Activated CD8-positive, alpha-beta memory T cell treated with anti-CD3 and anti-CD28 coated beads for 36 hours (primary cell): ENCODE data around the gene RNF150. TPM values are rescaled to one million over a fixed set of nuclear protein-coding genes. Genes with fewer than 3 reads are reported as not detected.
"Not testable (repeated sequence)": the region's sequence is repeated elsewhere in the genome, so short reads cannot be mapped to it uniquely, and the experiment has no call there.

Source experiments
- CTCF ChIA-PET: fragments of 350-600 bp; sonication (Branson Sonifier 250); formaldehyde crosslinking; loops from one replicate; lab custom pipeline; 2021; ENCODE audit warnings: antibody characterized with exemption; lab: Charles Lee
- POLR2A ChIA-PET: fragments of 350-600 bp; sonication (Branson Sonifier 250); formaldehyde crosslinking; loops from one replicate; lab custom pipeline; 2021; ENCODE audit warnings: antibody characterized with exemption; lab: Charles Lee
- total RNA-seq, 2 experiments: library from RNA; stranded (reverse); gene quantifications; one replicate each; pipeline ENCODE4 v1.2.3, GENCODE V29; 2021

Gene RNF150
- total RNA-seq: under 1 TPM in 1 of 2 experiments, not detected in 1; 0.04 TPM

- POLR2A ChIA-PET: no interaction called here
- CTCF ChIA-PET: no interaction called here
These were observed at the start of gene RNF150 for GRCh38 chr4:141133146-141133998. Gene RNF150, minus strand, starts transcription at chr4:141133469.

- ChIA-PET POLR2A (no interaction called here), CTCF (no interaction called here)
These were observed 47.9 kb upstream of the RNF150 start for GRCh38 chr4:141180991-141181761.

DNA sequence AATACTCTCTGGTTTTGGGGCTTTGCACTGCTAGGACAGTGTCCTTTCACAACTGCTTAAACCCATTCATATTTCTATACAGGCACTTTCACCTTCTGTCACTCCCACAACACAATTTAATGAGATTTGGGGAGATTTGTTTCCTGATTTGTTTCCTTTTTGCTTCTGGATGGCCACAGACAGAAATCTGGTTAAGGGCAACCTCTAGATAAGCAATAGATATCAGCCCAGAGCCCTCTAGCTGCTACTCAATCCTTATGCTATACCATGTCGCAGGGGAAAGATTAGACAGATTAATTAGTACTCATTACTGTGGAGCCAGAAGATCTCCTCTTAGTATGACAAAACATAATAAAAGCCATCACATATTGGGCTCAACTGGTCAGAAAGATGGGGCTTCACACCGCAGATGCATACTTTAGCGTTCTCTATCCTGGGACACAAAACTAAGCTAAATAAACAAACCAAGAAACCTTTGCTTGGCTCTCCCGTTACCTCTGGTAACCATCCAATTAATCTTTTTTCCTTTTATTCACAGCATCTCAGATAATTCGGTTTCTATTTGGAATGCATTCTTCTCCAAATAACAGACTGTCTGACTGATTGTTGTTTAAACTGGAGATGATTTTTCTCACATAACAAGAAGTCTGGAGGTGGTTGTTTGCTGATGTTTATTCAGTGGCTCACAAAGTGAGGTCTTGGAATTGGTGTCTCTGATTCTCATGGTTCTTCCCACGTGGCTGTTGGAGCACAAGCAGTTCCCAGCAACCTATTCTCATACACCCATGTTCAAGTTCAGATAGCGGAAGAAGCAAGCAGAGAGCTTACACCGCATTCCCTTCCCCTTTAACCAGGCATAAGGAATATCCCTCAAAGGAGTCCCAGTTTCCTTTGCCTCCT is 46.5 kb upstream of the RNF150 start:
- ChIA-PET POLR2A (no interaction called here), CTCF (interaction anchor here (0.7 kb wide), 1 partner anchor 8 kb away, joined by 3 read pairs; no protein-coding TSS in a partner anchor)

DNA sequence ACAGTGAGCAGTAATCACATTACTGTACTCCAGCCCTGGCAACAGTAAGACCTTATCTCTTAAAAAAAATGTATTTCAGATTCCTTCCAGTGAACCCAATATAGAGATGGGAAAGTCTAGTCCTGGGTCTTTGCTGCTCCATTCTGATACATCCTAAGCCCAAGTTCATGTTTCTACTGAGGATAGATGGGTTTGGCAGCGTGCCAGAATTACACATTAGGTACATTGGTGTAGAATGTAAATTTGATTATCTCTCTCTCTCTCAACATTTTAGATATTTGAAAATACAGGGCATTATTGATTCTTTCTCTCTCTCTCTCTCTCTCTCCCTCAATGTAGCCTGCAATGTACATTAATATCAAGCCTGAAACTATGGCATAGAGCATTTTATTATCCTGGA is 43.9 kb upstream of the RNF150 start:
- ChIA-PET CTCF (no interaction called here), POLR2A (no interaction called here)

- CTCF ChIA-PET: no interaction called here
- POLR2A ChIA-PET: no interaction called here
These were observed 41.2 kb upstream of the RNF150 start for GRCh38 chr4:141174457-141174856.

- ChIA-PET CTCF (no interaction called here), POLR2A (no interaction called here)
These were observed 37.4 kb upstream of the RNF150 start for GRCh38 chr4:141170671-141171070.

- POLR2A ChIA-PET: no interaction called here
These were observed 36.1 kb upstream of the RNF150 start for GRCh38 chr4:141169391-141169790.

DNA sequence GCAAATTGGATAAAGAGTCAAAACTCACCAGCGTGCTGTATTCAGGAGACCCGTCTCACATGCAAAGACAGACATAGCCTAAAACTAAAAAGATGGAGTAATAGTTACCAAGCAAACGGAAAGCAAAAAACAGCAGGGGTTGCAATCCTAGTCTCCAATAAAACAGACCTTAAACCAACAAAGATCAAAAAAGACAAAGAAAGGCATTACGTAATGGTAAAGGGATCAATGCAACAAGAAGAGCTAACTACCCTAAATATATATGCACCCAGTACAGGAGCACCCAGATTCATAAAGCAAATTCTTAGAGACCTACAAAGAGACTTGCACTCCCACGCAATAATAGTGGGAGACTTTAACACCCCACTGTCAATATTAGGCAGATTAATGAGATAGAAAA is 31.7 kb upstream of the RNF150 start:
- POLR2A ChIA-PET, CTCF ChIA-PET: not testable (repeated sequence)

More at GRCh38 chr4:141169391-141169790, 36.1 kb upstream of the RNF150 start:
- CTCF ChIA-PET: no interaction called here

GRCh38 chr4:141159027-141159426 is 25.8 kb upstream of the RNF150 start:
- ChIA-PET CTCF (no interaction called here), POLR2A (no interaction called here)

DNA sequence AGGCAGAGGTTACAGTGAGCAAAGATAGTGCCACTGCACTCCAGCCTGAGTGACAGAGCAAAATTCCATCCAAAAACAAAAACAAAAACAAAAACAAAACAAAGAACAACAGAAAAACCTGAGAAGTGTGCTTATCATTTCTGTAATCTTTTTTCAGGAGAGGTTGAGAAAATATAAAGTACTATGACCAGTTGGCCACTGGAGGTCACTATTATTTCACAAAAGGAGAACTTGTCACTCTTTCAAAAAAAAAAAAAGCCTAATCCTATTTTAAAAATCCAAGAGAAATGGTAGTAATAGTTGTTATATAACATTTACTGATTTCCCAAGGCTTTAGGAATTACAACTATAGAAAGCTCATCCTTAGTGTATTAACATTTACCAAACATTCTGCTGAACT is 24.9 kb upstream of the RNF150 start:
- CTCF ChIA-PET: interaction anchor here (1.0 kb wide), 1 partner anchor 15 kb away, joined by 3 read pairs; no protein-coding TSS in a partner anchor
- POLR2A ChIA-PET: no interaction called here

GRCh38 chr4:141155586-141155985 is 22.3 kb upstream of the RNF150 start:
- ChIA-PET CTCF (no interaction called here), POLR2A (no interaction called here)

GRCh38 chr4:141154725-141155124 is 21.5 kb upstream of the RNF150 start:
- ChIA-PET CTCF (no interaction called here), POLR2A (no interaction called here)

GRCh38 chr4:141153751-141154510 is 20.7 kb upstream of the RNF150 start:
- CTCF ChIA-PET: no interaction called here
- POLR2A ChIA-PET: no interaction called here

- ChIA-PET POLR2A (no interaction called here), CTCF (no interaction called here)
These were observed 10.9 kb upstream of the RNF150 start for GRCh38 chr4:141144207-141144606.

- CTCF ChIA-PET: interaction anchor here (0.9 kb wide), 1 partner anchor 15 kb away, joined by 3 read pairs; no protein-coding TSS in a partner anchor
- POLR2A ChIA-PET: no interaction called here
These were observed 9.2 kb upstream of the RNF150 start for GRCh38 chr4:141142423-141142822.

DNA sequence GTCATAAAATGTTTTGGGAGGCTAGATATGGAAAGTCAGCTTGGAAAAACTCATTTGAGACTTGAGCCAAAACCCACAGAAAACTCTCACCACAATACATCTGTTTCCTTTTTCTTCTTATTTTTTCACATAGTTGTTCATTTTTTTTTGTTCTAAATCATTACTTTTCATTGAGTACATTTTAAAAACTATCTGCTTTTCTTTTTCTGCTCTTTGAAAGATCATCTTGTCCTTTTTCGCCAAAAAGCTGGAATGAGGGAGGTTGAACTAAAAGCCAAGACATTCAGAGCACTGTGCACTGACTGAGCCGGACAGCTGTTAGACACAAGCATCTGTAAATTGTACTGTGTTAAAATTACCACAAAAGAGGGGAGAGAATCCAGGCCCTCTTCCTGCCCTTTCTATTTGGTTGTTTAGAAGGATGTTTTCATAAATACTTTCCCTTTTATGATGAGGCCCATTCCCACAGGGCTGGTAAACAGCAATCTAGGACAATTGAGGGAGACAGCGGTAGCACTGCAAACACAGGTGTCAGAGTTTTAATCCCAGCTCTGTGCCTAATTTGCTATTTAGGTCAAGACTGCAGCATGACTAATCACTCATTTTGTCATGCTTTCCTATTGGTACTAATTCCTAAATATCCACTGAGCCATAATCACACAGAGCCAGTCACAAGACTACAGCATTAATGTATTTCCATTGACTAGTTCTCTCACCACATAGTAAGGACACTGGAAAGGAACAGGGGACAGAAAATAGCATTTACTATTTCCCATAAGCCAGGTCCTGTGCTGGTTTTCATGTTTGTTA is 7.3 kb upstream of the RNF150 start:
- POLR2A ChIA-PET: no interaction called here
- CTCF ChIA-PET: no interaction called here

DNA sequence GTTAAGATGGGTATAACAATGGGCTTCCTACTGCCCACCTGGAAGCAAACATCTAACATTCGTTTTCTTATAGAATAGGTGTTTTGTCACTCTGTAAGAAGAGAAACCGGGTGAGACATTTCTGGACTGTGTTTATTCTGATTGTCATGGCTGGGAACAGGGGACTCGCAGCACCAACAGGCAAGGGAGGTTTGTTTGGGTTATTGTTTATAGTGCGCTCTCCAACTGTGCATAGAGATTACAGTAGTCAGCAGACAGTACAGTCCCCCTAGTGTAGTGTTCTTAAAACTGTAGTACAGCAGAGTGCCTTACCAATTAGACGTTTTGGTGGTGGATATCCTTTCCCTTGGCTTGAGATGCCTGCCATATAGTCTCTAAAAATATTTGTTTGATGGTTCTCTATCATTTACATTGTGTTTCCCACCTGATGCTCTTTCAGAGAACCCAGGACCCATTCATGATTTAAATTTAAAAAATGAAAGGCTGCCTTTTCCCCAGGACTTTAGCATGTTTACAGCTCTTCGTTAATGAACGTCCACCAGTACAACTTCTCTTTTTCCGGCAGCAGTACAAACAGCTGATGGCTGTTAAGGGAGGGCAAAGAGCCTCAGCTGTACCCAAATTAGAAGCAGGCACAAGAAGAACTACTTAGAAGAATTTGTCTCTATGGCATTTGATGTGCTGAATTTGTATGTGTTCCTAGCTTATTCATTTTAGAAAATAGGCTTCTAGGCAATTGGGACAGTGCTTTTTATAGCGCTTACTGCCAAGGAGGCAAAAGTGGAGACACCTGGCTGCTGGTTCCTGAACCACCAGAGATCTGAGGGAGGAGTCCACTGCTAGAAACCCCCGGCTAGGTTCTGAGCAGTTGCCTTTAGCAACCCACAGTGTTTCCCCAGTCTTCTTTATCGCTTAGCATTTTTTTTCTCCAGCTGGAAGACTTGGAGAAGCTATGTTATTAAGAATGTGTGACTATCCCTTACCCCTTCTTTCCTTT is 1.0 kb upstream of the RNF150 start:
- POLR2A ChIA-PET: no interaction called here
- CTCF ChIA-PET: no interaction called here
